Epidermal melanocyte (primary cell): Measurements from ENCODE around the gene GATAD2A.

Experiments
- DNase-seq: peaks from one replicate; pipeline ENCODE4 v3.0.0; 2011; ENCODE audit warnings: low spot score; ENCODE audit not compliant: insufficient read length

Gene GATAD2A

GRCh38 chr19:19544954-19545591 lies 139.6 kb downstream of the GATAD2A start:
- no peak for DNase-seq

GRCh38 chr19:19545707-19546106 lies 140.2 kb downstream of the GATAD2A start:
- no peak for DNase-seq

- DNase-seq: no peak
These were observed 141.3 kb downstream of the GATAD2A start for GRCh38 chr19:19546751-19547162.

- no peak for DNase-seq
These were observed 142.3 kb downstream of the GATAD2A start for GRCh38 chr19:19547674-19548336.

GRCh38 chr19:19548915-19549759 lies 143.7 kb downstream of the GATAD2A start:
- no peak for DNase-seq

GRCh38 chr19:19549804-19550464 lies 144.5 kb downstream of the GATAD2A start:
- no peak for DNase-seq

GRCh38 chr19:19550485-19550929 lies 145.0 kb downstream of the GATAD2A start:
- DNase-seq: no peak

- no peak for DNase-seq
These were observed 145.7 kb downstream of the GATAD2A start for GRCh38 chr19:19550972-19551852.

- no peak for DNase-seq
These were observed 146.3 kb downstream of the GATAD2A start for GRCh38 chr19:19551853-19552192.

- DNase-seq: no peak
These were observed 147.3 kb downstream of the GATAD2A start for GRCh38 chr19:19552798-19553197.

GRCh38 chr19:19553670-19554069 lies 148.2 kb downstream of the GATAD2A start:
- no peak for DNase-seq

GRCh38 chr19:19554074-19555023 lies 148.9 kb downstream of the GATAD2A start:
- no peak for DNase-seq

GRCh38 chr19:19558055-19558454 lies 152.6 kb downstream of the GATAD2A start:
- DNase-seq: no peak
